Measurements from ENCODE around the gene DNPH1. TPM values are rescaled to one million over a fixed set of nuclear protein-coding genes. Genes with fewer than 3 reads are reported as not detected.

DNPH1 gene
- total and polyA plus RNA-seq, 2 experiments from 2014 or later: 29.2 to 50.0 TPM

DNA sequence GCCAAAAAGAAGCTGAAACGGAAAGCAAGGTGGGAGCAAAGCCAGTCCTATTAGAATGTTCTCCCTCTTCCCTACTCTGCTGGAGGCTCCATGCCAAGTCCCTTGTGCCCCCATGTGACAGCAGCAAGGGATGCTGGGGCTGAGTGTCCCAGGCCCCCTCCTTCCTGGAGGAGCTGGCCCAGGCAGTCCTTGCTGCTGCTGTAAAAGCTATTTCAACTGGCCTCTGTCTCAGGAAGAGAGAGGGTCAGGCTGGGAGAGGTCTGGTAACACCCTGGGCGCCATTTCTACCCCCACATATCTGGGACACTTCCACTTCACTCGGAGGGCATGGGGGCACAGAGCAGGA, 39.0 kb upstream of the DNPH1 start:
- H4K20me1 ChIP-seq (replicated peaks; ENCODE audit: insufficient read depth): no peaks in the 10 kb centered on the region
- no peak for ATAC-seq
- no peak overlapping the region for H3K27ac ChIP-seq (ENCODE audit: low read depth)
- no peak overlapping the region for H3K27ac Mint-ChIP-seq
- H2AFZ ChIP-seq: no peak overlapping the region
- DNase-seq (ENCODE audit: low spot score): no peak
- no peaks in the 10 kb centered on the region for H3K9me2 ChIP-seq (ENCODE audit: insufficient read depth)
- no peaks in the 10 kb centered on the region for H3K9me3 Mint-ChIP-seq
- H3K4me2 ChIP-seq: no peak overlapping the region
- H3K27me3 ChIP-seq (ENCODE audit: insufficient read depth): peaks cover 52% of the 10 kb centered on the region
- no peaks in the 10 kb centered on the region for H3F3A ChIP-seq (replicated peaks; ENCODE audit: low read depth)
- TF ChIP-seq NANOG (IDR thresholded peaks at IDR 0.05; ENCODE audit: borderline replicate concordance) (no peak), JUNB (IDR thresholded peaks at IDR 0.05; ENCODE audit: unreplicated experiment) (no peak), POLR2AphosphoS5 (IDR thresholded peaks at IDR 0.05; ENCODE audit: low read depth) (no peak), CREB1 (CRISPR knock-in tag; IDR thresholded peaks at IDR 0.05; ENCODE audit: low read depth) (no peak), ZNF331 (CRISPR knock-in tag; IDR thresholded peaks at IDR 0.05; ENCODE audit: low read depth) (no peak), ZNF114 (CRISPR knock-in tag; IDR thresholded peaks at IDR 0.05) (no peak), STAT1 (IDR thresholded peaks at IDR 0.05; ENCODE audit: unreplicated experiment) (no peak), EZH2 (IDR thresholded peaks at IDR 0.05; ENCODE audit: low read depth, unreplicated experiment) (no peak), EZH2phosphoT487 (IDR thresholded peaks at IDR 0.05; ENCODE audit: unreplicated experiment) (no peak)
- TF ChIP-seq, protein P1, sequence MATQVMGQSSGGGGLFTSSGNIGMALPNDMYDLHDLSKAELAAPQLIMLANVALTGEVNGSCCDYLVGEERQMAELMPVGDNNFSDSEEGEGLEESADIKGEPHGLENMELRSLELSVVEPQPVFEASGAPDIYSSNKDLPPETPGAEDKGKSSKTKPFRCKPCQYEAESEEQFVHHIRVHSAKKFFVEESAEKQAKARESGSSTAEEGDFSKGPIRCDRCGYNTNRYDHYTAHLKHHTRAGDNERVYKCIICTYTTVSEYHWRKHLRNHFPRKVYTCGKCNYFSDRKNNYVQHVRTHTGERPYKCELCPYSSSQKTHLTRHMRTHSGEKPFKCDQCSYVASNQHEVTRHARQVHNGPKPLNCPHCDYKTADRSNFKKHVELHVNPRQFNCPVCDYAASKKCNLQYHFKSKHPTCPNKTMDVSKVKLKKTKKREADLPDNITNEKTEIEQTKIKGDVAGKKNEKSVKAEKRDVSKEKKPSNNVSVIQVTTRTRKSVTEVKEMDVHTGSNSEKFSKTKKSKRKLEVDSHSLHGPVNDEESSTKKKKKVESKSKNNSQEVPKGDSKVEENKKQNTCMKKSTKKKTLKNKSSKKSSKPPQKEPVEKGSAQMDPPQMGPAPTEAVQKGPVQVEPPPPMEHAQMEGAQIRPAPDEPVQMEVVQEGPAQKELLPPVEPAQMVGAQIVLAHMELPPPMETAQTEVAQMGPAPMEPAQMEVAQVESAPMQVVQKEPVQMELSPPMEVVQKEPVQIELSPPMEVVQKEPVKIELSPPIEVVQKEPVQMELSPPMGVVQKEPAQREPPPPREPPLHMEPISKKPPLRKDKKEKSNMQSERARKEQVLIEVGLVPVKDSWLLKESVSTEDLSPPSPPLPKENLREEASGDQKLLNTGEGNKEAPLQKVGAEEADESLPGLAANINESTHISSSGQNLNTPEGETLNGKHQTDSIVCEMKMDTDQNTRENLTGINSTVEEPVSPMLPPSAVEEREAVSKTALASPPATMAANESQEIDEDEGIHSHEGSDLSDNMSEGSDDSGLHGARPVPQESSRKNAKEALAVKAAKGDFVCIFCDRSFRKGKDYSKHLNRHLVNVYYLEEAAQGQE (IDR thresholded peaks at IDR 0.05; ENCODE audit: unreplicated experiment): no peak
- TF ChIP-seq, protein P2, sequence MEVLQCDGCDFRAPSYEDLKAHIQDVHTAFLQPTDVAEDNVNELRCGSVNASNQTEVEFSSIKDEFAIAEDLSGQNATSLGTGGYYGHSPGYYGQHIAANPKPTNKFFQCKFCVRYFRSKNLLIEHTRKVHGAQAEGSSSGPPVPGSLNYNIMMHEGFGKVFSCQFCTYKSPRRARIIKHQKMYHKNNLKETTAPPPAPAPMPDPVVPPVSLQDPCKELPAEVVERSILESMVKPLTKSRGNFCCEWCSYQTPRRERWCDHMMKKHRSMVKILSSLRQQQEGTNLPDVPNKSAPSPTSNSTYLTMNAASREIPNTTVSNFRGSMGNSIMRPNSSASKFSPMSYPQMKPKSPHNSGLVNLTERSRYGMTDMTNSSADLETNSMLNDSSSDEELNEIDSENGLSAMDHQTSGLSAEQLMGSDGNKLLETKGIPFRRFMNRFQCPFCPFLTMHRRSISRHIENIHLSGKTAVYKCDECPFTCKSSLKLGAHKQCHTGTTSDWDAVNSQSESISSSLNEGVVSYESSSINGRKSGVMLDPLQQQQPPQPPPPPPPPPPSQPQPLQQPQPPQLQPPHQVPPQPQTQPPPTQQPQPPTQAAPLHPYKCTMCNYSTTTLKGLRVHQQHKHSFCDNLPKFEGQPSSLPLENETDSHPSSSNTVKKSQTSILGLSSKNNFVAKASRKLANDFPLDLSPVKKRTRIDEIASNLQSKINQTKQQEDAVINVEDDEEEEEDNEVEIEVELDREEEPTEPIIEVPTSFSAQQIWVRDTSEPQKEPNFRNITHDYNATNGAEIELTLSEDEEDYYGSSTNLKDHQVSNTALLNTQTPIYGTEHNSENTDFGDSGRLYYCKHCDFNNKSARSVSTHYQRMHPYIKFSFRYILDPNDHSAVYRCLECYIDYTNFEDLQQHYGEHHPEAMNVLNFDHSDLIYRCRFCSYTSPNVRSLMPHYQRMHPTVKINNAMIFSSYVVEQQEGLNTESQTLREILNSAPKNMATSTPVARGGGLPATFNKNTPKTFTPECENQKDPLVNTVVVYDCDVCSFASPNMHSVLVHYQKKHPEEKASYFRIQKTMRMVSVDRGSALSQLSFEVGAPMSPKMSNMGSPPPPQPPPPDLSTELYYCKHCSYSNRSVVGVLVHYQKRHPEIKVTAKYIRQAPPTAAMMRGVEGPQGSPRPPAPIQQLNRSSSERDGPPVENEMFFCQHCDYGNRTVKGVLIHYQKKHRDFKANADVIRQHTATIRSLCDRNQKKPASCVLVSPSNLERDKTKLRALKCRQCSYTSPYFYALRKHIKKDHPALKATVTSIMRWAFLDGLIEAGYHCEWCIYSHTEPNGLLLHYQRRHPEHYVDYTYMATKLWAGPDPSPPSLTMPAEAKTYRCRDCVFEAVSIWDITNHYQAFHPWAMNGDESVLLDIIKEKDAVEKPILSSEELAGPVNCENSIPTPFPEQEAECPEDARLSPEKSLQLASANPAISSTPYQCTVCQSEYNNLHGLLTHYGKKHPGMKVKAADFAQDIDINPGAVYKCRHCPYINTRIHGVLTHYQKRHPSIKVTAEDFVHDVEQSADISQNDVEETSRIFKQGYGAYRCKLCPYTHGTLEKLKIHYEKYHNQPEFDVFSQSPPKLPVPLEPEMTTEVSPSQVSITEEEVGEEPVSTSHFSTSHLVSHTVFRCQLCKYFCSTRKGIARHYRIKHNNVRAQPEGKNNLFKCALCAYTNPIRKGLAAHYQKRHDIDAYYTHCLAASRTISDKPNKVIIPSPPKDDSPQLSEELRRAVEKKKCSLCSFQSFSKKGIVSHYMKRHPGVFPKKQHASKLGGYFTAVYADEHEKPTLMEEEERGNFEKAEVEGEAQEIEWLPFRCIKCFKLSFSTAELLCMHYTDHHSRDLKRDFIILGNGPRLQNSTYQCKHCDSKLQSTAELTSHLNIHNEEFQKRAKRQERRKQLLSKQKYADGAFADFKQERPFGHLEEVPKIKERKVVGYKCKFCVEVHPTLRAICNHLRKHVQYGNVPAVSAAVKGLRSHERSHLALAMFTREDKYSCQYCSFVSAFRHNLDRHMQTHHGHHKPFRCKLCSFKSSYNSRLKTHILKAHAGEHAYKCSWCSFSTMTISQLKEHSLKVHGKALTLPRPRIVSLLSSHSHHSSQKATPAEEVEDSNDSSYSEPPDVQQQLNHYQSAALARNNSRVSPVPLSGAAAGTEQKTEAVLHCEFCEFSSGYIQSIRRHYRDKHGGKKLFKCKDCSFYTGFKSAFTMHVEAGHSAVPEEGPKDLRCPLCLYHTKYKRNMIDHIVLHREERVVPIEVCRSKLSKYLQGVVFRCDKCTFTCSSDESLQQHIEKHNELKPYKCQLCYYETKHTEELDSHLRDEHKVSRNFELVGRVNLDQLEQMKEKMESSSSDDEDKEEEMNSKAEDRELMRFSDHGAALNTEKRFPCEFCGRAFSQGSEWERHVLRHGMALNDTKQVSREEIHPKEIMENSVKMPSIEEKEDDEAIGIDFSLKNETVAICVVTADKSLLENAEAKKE (CRISPR knock-in tag; IDR thresholded peaks at IDR 0.05): no peak
- TF ChIP-seq, protein P3, sequence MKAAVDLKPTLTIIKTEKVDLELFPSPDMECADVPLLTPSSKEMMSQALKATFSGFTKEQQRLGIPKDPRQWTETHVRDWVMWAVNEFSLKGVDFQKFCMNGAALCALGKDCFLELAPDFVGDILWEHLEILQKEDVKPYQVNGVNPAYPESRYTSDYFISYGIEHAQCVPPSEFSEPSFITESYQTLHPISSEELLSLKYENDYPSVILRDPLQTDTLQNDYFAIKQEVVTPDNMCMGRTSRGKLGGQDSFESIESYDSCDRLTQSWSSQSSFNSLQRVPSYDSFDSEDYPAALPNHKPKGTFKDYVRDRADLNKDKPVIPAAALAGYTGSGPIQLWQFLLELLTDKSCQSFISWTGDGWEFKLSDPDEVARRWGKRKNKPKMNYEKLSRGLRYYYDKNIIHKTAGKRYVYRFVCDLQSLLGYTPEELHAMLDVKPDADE (IDR thresholded peaks at IDR 0.05): no peak
- TF ChIP-seq, protein P4, sequence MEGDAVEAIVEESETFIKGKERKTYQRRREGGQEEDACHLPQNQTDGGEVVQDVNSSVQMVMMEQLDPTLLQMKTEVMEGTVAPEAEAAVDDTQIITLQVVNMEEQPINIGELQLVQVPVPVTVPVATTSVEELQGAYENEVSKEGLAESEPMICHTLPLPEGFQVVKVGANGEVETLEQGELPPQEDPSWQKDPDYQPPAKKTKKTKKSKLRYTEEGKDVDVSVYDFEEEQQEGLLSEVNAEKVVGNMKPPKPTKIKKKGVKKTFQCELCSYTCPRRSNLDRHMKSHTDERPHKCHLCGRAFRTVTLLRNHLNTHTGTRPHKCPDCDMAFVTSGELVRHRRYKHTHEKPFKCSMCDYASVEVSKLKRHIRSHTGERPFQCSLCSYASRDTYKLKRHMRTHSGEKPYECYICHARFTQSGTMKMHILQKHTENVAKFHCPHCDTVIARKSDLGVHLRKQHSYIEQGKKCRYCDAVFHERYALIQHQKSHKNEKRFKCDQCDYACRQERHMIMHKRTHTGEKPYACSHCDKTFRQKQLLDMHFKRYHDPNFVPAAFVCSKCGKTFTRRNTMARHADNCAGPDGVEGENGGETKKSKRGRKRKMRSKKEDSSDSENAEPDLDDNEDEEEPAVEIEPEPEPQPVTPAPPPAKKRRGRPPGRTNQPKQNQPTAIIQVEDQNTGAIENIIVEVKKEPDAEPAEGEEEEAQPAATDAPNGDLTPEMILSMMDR (conservative IDR thresholded peaks at IDR 0.05; ENCODE audit: low read depth in 2 of 2): no peak
- no peak overlapping the region for H3K4me3 ChIP-seq
- H3K27me3 Mint-ChIP-seq (ENCODE audit: insufficient read depth, low read depth, poor library complexity): peaks cover 46% of the 10 kb centered on the region
- no peaks in the 10 kb centered on the region for H3K79me2 ChIP-seq (replicated peaks; ENCODE audit: insufficient read depth)
- H3K36me3 ChIP-seq (ENCODE audit: insufficient read depth): no peaks in the 10 kb centered on the region
- no peak overlapping the region; the same call in 2 of the 3 replicates for H3K4me3 Mint-ChIP-seq
- peaks cover 34% of the 10 kb centered on the region for H3K4me1 Mint-ChIP-seq
- H3K36me3 Mint-ChIP-seq (ENCODE audit: low read depth): no peaks in the 10 kb centered on the region
- peaks cover 14% of the 10 kb centered on the region for H3K4me1 ChIP-seq (ENCODE audit: insufficient read depth)
